WTC11 (cell line): ENCODE results near the gene MRPL39. TPM values are rescaled to one million over a fixed set of nuclear protein-coding genes. Genes with fewer than 3 reads are reported as not detected.

Experiments used
- ATAC-seq: fragments of 200-7000 bp; cut with Tn5 transposase; 2 replicates; pipeline ENCODE4 v1.10.0; 2021; ENCODE audit warnings: mild to moderate bottlenecking, moderate library complexity
- CTCF ChIA-PET: fragments of 300-600 bp; sonication (Branson Sonifier 250); formaldehyde crosslinking; loops from one replicate; lab custom pipeline; 2021; ENCODE audit warnings: antibody characterized with exemption; lab: Charles Lee
- POLR2A ChIA-PET: fragments of 350-600 bp; sonication (Branson Sonifier 250); formaldehyde crosslinking; loops from one replicate; lab custom pipeline; 2021; ENCODE audit warnings: antibody characterized with exemption; lab: Charles Lee
- DNase-seq: peaks from one replicate; pipeline ENCODE4 v3.0.0; 2021; ENCODE audit warnings: low spot score
- H3K27ac Mint-ChIP-seq: 2 replicates; pipeline ENCODE4 v1.8.0; 2021; ENCODE audit warnings: mixed read lengths
- H3K27me3 Mint-ChIP-seq: 2 replicates; pipeline ENCODE4 v1.8.0; 2021; ENCODE audit warnings: low read depth, mild to moderate bottlenecking, moderate library complexity, mixed read lengths
- H3K36me3 Mint-ChIP-seq: 2 replicates; pipeline ENCODE4 v1.8.0; 2021; ENCODE audit warnings: mixed read lengths
- H3K4me1 Mint-ChIP-seq: 2 replicates; pipeline ENCODE4 v1.8.0; 2022; ENCODE audit warnings: mixed read lengths
- H3K4me3 Mint-ChIP-seq: 2 replicates; pipeline ENCODE4 v1.8.0; 2021; ENCODE audit warnings: mild to moderate bottlenecking, moderate library complexity, mixed read lengths
- H3K9me3 Mint-ChIP-seq: 2 replicates; pipeline ENCODE4 v1.8.0; 2021; ENCODE audit warnings: mixed read lengths
- ATF3 ChIP-seq: sonication (generic); formaldehyde crosslinking; conservative IDR thresholded peaks from 2 replicates; pipeline ENCODE4 v1.8.1; 2022; ENCODE audit warnings: mild to moderate bottlenecking, missing genetic modification reagents
- CREB1 ChIP-seq: sonication (generic); formaldehyde crosslinking; IDR thresholded peaks from 2 replicates; pipeline ENCODE4 v1.8.0; 2023; ENCODE audit warnings: mild to moderate bottlenecking, missing genetic modification reagents
- CREM ChIP-seq: sonication (generic); formaldehyde crosslinking; IDR thresholded peaks from 2 replicates; pipeline ENCODE4 v1.8.1; 2022; ENCODE audit warnings: mild to moderate bottlenecking, missing genetic modification reagents, moderate library complexity
- CTCF ChIP-seq: fragments of 200-600 bp; IDR thresholded peaks from 2 replicates; pipeline ENCODE4 v1.8.0; 2022; ENCODE audit warnings: antibody characterized with exemption
- E2F4 ChIP-seq: sonication (generic); formaldehyde crosslinking; IDR thresholded peaks from 2 replicates; pipeline ENCODE4 v1.8.1; 2022; ENCODE audit warnings: low read depth, mild to moderate bottlenecking, moderate library complexity, missing genetic modification reagents, borderline replicate concordance
- EMX1 ChIP-seq: fragments of 250-450 bp; sonication (Bioruptor Pico); IDR thresholded peaks from 2 replicates; pipeline ENCODE4 v1.8.0; 2021; ENCODE audit warnings: mild to moderate bottlenecking
- ERG ChIP-seq: fragments of 250-450 bp; sonication (Bioruptor Pico); IDR thresholded peaks from 2 replicates; pipeline ENCODE4 v1.8.0; 2021; ENCODE audit warnings: mild to moderate bottlenecking
- ETV6 ChIP-seq: sonication (generic); formaldehyde crosslinking; IDR thresholded peaks from 2 replicates; pipeline ENCODE4 v1.8.1; 2022; ENCODE audit warnings: mild to moderate bottlenecking, missing genetic modification reagents
- FOXJ3 ChIP-seq: sonication (generic); formaldehyde crosslinking; IDR thresholded peaks from 2 replicates; pipeline ENCODE4 v1.9.0; 2021; ENCODE audit warnings: missing genetic modification reagents, mild to moderate bottlenecking, borderline replicate concordance
- FOXP1 ChIP-seq: sonication (generic); formaldehyde crosslinking; IDR thresholded peaks from 2 replicates; pipeline ENCODE4 v1.8.0; 2022; ENCODE audit warnings: missing genetic modification reagents, mild to moderate bottlenecking, moderate library complexity, borderline replicate concordance
- GABPB1 ChIP-seq: sonication (generic); formaldehyde crosslinking; IDR thresholded peaks from 2 replicates; pipeline ENCODE4 v1.8.1; 2023; ENCODE audit warnings: mild to moderate bottlenecking, missing genetic modification reagents
- GRHL2 ChIP-seq: fragments of 250-450 bp; sonication (Bioruptor Pico); IDR thresholded peaks from 2 replicates; pipeline ENCODE4 v1.8.0; 2022; ENCODE audit warnings: mild to moderate bottlenecking, moderate library complexity; ENCODE audit not compliant: insufficient replicate concordance, severe bottlenecking
- HMGXB4 ChIP-seq: sonication (generic); formaldehyde crosslinking; IDR thresholded peaks from 2 replicates; pipeline ENCODE4 v1.8.1; 2023; ENCODE audit warnings: mild to moderate bottlenecking, moderate library complexity, missing genetic modification reagents
- IRF2 ChIP-seq: sonication (generic); formaldehyde crosslinking; IDR thresholded peaks from 2 replicates; pipeline ENCODE4 v1.8.0; 2022; ENCODE audit warnings: low read depth, missing genetic modification reagents, borderline replicate concordance
- JUN ChIP-seq: sonication (generic); formaldehyde crosslinking; IDR thresholded peaks from 2 replicates; pipeline ENCODE4 v1.8.0; 2023; ENCODE audit warnings: mild to moderate bottlenecking, missing genetic modification reagents
- NFYB ChIP-seq: sonication (generic); formaldehyde crosslinking; conservative IDR thresholded peaks from 2 replicates; pipeline ENCODE4 v1.8.0; 2022; ENCODE audit warnings: low read depth, missing genetic modification reagents
- NR2C2 ChIP-seq: sonication (generic); formaldehyde crosslinking; IDR thresholded peaks from 2 replicates; pipeline ENCODE4 v1.8.0; 2022; ENCODE audit warnings: mild to moderate bottlenecking, missing genetic modification reagents
- NR3C1 ChIP-seq: sonication (generic); formaldehyde crosslinking; conservative IDR thresholded peaks from 2 replicates; pipeline ENCODE4 v1.8.1; 2023; ENCODE audit warnings: low read depth, mild to moderate bottlenecking, missing genetic modification reagents
- SMAD4 ChIP-seq: sonication (generic); formaldehyde crosslinking; IDR thresholded peaks from 2 replicates; pipeline ENCODE4 v1.8.0; 2022; ENCODE audit warnings: mild to moderate bottlenecking, missing genetic modification reagents
- STAT6 ChIP-seq: sonication (generic); formaldehyde crosslinking; conservative IDR thresholded peaks from 2 replicates; pipeline ENCODE4 v1.8.1; 2023; ENCODE audit warnings: mild to moderate bottlenecking, low read depth, missing genetic modification reagents, moderate library complexity
- ZBTB21 ChIP-seq: sonication (generic); formaldehyde crosslinking; IDR thresholded peaks from 2 replicates; pipeline ENCODE4 v1.8.1; 2023; ENCODE audit warnings: mild to moderate bottlenecking, missing genetic modification reagents, borderline replicate concordance
- ZNF138 ChIP-seq: sonication (generic); formaldehyde crosslinking; conservative IDR thresholded peaks from 2 replicates; pipeline ENCODE4 v1.8.1; 2022; ENCODE audit warnings: mild to moderate bottlenecking, moderate library complexity, missing genetic modification reagents
- ZNF219 ChIP-seq: sonication (generic); formaldehyde crosslinking; IDR thresholded peaks from 2 replicates; pipeline ENCODE4 v1.8.0; 2023; ENCODE audit warnings: missing genetic modification reagents, mild to moderate bottlenecking, borderline replicate concordance
- ZNF671 ChIP-seq: fragments of 250-450 bp; sonication (Bioruptor Pico); IDR thresholded peaks from 2 replicates; pipeline ENCODE4 v1.8.0; 2021; ENCODE audit warnings: mild to moderate bottlenecking
- total RNA-seq: library from RNA; stranded (reverse); gene quantifications from 3 replicates; pipeline ENCODE4 v1.2.3, GENCODE V29; 2021
- TF ChIP-seq, protein P1 (sequence below): sonication (generic); formaldehyde crosslinking; IDR thresholded peaks from 2 replicates; pipeline ENCODE4 v1.8.1; 2023; ENCODE audit warnings: mild to moderate bottlenecking, missing genetic modification reagents, moderate library complexity

The MRPL39 gene
- total RNA-seq, 1 experiment from 2014 or later = 34.7 TPM

GRCh38 chr21:25619198-25619597 is 11.9 kb upstream of the MRPL39 start (continued):
- TF ChIP-seq CTCF = no peak
- TF ChIP-seq, all 79 proteins: peak for 0

- ChIA-PET CTCF (interaction anchor here (0.6 to 1.1 kb wide), 2 partner anchors 8 to 186 kb away, joined by 4 to 5 read pairs; no protein-coding TSS in a partner anchor), POLR2A (no interaction called here)
- Mint-ChIP-seq H3K4me3 (no peak overlapping the region), H3K4me1 (no peaks in the 10 kb centered on the region), H3K9me3 (no peaks in the 10 kb centered on the region), H3K36me3 (no peaks in the 10 kb centered on the region), H3K27me3 (peaks cover 3% of the 10 kb centered on the region; the same call in 1 of the 2 replicates), H3K27ac (no peak overlapping the region)
- DNase-seq = no peak
- TF ChIP-seq NR3C1 (CRISPR knock-in tag) (no peak), CREB1 (CRISPR knock-in tag) (no peak), SMAD4 (CRISPR knock-in tag) (no peak), FOXP1 (CRISPR knock-in tag) (no peak), E2F4 (CRISPR knock-in tag) (no peak), ZNF138 (no peak), CREM (CRISPR knock-in tag) (no peak), NFYB (no peak), ATF3 (CRISPR knock-in tag) (no peak), ZBTB21 (CRISPR knock-in tag) (no peak), EMX1 (no peak), IRF2 (CRISPR knock-in tag) (no peak)
- TF ChIP-seq, protein P1, sequence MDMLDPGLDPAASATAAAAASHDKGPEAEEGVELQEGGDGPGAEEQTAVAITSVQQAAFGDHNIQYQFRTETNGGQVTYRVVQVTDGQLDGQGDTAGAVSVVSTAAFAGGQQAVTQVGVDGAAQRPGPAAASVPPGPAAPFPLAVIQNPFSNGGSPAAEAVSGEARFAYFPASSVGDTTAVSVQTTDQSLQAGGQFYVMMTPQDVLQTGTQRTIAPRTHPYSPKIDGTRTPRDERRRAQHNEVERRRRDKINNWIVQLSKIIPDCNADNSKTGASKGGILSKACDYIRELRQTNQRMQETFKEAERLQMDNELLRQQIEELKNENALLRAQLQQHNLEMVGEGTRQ (CRISPR knock-in tag) = no peak
- TF ChIP-seq, all 79 proteins: peak for 0
- no peak for ATAC-seq
Observed at GRCh38 chr21:25615880-25616279, 8.6 kb upstream of the MRPL39 start.

DNA sequence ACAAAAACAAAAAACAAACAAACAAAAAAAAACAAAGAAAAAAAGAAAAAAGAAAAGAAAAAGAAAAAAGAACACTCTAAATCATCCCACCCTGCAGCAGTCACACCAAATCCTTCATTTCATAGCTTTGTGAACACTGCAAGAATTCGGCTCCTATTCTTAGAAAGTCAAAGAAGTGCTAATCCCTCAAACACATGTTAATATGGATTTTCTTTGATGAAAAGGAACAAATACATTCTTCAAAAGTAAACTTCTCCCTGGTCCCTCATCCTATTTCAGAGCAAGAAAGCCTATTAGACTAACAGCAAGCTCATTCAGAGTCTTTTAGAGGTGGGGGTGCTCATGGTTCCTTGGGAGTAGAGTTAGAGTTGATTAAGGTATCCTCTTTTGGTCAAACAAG is 7.2 kb upstream of the MRPL39 start:
- POLR2A ChIA-PET = no interaction called here
- ATAC-seq = no peak
- H3K36me3 Mint-ChIP-seq = no peaks in the 10 kb centered on the region
- no peak for TF ChIP-seq IRF2 (CRISPR knock-in tag)
- TF ChIP-seq GABPB1 (CRISPR knock-in tag) = no peak
- no peak for TF ChIP-seq FOXJ3 (CRISPR knock-in tag)
- no peak for TF ChIP-seq ZNF671
- TF ChIP-seq STAT6 (CRISPR knock-in tag) = no peak
- no peak for TF ChIP-seq ETV6
- TF ChIP-seq ERG (CRISPR knock-in tag) = no peak
- TF ChIP-seq HMGXB4 = no peak
- TF ChIP-seq GRHL2 (CRISPR knock-in tag) = no peak
- no peak for TF ChIP-seq ZNF219 (CRISPR knock-in tag)
- TF ChIP-seq NR2C2 = no peak
- TF ChIP-seq JUN (CRISPR knock-in tag) = no peak

More for the DNA sequence above, 7.2 kb upstream of the MRPL39 start:
- Mint-ChIP-seq H3K4me3 (no peak overlapping the region), H3K27ac (no peak overlapping the region), H3K27me3 (peaks cover 3% of the 10 kb centered on the region; the same call in 1 of the 2 replicates), H3K9me3 (no peaks in the 10 kb centered on the region), H3K4me1 (no peaks in the 10 kb centered on the region)
- DNase-seq = no peak
- CTCF ChIA-PET = interaction anchor here (1.0 kb wide), 2 partner anchors 168 to 248 kb away, joined by 3 read pairs; no protein-coding TSS in a partner anchor
